GM21737 (cell line): ENCODE data around the gene ALMS1.
"Not testable (repeated sequence)": the region's sequence is repeated elsewhere in the genome, so short reads cannot be mapped to it uniquely, and the experiment has no call there.

Source experiments
- ATAC-seq: cut with Tn5 transposase; IDR thresholded peaks from one replicate; pipeline ENCODE4 v1.9.1; 2021; ENCODE audit warnings: mild to moderate bottlenecking, moderate library complexity; ENCODE audit not compliant: unreplicated experiment

ALMS1 gene

GRCh38 chr2:73488079-73488478 lies 102.4 kb downstream of the ALMS1 start:
- no peak for ATAC-seq

- ATAC-seq: no peak
Measured at GRCh38 chr2:73489053-73489452, 103.4 kb downstream of the ALMS1 start.

GRCh38 chr2:73494031-73494430 lies 108.4 kb downstream of the ALMS1 start:
- no peak for ATAC-seq

GRCh38 chr2:73503992-73504570 lies 118.4 kb downstream of the ALMS1 start:
- no peak for ATAC-seq

GRCh38 chr2:73504850-73505249 lies 119.2 kb downstream of the ALMS1 start:
- ATAC-seq: not testable (repeated sequence)

- not testable (repeated sequence) for ATAC-seq
Measured at GRCh38 chr2:73510470-73510869, 124.8 kb downstream of the ALMS1 start.

- ATAC-seq: no peak
Measured at GRCh38 chr2:73516033-73516432, 130.4 kb downstream of the ALMS1 start.

GRCh38 chr2:73528688-73529087 lies 143.1 kb downstream of the ALMS1 start:
- ATAC-seq: no peak

GRCh38 chr2:73530773-73531172 lies 145.1 kb downstream of the ALMS1 start:
- ATAC-seq: not testable (repeated sequence)

- ATAC-seq: no peak
Measured at GRCh38 chr2:73532381-73532780, 146.7 kb downstream of the ALMS1 start.

GRCh38 chr2:73536133-73536840 lies 150.7 kb downstream of the ALMS1 start:
- no peak for ATAC-seq

GRCh38 chr2:73560875-73561274 lies 175.2 kb downstream of the ALMS1 start:
- ATAC-seq: not testable (repeated sequence)

- ATAC-seq: no peak
Measured at GRCh38 chr2:73561422-73561821, 175.8 kb downstream of the ALMS1 start.

- no peak for ATAC-seq
Measured at GRCh38 chr2:73564986-73565385, 179.3 kb downstream of the ALMS1 start.

GRCh38 chr2:73566288-73566878 lies 180.7 kb downstream of the ALMS1 start:
- ATAC-seq: no peak

- no peak for ATAC-seq
Measured at GRCh38 chr2:73575261-73575660, 189.6 kb downstream of the ALMS1 start.

GRCh38 chr2:73582364-73582763 lies 196.7 kb downstream of the ALMS1 start:
- ATAC-seq: no peak

- no peak for ATAC-seq
Measured at GRCh38 chr2:73588177-73588576, 202.5 kb downstream of the ALMS1 start.

GRCh38 chr2:73593680-73594079 lies 208.0 kb downstream of the ALMS1 start:
- no peak for ATAC-seq

GRCh38 chr2:73594251-73594650 lies 208.6 kb downstream of the ALMS1 start:
- ATAC-seq: no peak

GRCh38 chr2:73601780-73602179 lies 216.1 kb downstream of the ALMS1 start:
- ATAC-seq: no peak

GRCh38 chr2:73603099-73603588 lies 217.5 kb downstream of the ALMS1 start:
- not testable (repeated sequence) for ATAC-seq
